Measurements from ENCODE around the gene PATL1.
A peak's percentile ranks its signal among the peaks of the same experiment; 100 is the strongest.
"Not testable (repeated sequence)": the region's sequence is repeated elsewhere in the genome, so short reads cannot be mapped to it uniquely, and the experiment has no call there.

PATL1 gene

GRCh38 chr11:59691156-59691555, 22.3 kb upstream of the PATL1 start:
- no peaks in the 10 kb centered on the region for H3K27me3 ChIP-seq (ENCODE audit: control insufficient read depth, insufficient read depth, low read length)
- peaks cover 4% of the 10 kb centered on the region for H3K4me1 ChIP-seq (ENCODE audit: control insufficient read depth, insufficient read depth, low read length)
- H3K9me3 ChIP-seq (ENCODE audit: control insufficient read depth, low read length): no peaks in the 10 kb centered on the region
- H3K4me3 ChIP-seq (ENCODE audit: low read length): no peak overlapping the region
- H3K36me3 ChIP-seq (ENCODE audit: control insufficient read depth, insufficient read depth, low read length): no peaks in the 10 kb centered on the region
- no peak overlapping the region for H3K9ac ChIP-seq (ENCODE audit: low read length)

DNA sequence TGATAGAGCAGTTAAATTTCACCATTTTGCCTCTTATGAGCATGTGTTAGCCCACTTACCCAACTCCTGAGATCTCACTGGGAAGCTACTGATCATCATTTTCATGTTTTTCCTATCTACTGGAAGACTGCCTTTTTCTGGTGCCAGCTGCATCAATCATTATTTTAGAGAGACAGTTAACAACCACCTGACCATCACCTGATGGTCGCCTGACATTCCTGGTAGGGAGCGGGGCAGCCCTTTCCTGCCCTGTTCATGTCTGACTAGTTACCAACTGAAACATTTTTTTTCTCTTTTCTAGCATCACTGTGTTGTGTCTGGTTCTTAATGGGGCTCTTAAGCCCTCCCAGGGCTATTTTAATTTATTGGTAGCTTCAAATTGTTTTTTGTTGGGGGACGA, 20.2 kb upstream of the PATL1 start:
- no peaks in the 10 kb centered on the region for H3K27me3 ChIP-seq (ENCODE audit: control insufficient read depth, insufficient read depth, low read length)
- no peaks in the 10 kb centered on the region for H3K9me3 ChIP-seq (ENCODE audit: control insufficient read depth, low read length)
- no peaks in the 10 kb centered on the region for H3K36me3 ChIP-seq (ENCODE audit: control insufficient read depth, insufficient read depth, low read length)
- no peak overlapping the region for H3K9ac ChIP-seq (ENCODE audit: low read length)
- peaks cover 4% of the 10 kb centered on the region for H3K4me1 ChIP-seq (ENCODE audit: control insufficient read depth, insufficient read depth, low read length)
- H3K4me3 ChIP-seq (ENCODE audit: low read length): no peak overlapping the region

DNA sequence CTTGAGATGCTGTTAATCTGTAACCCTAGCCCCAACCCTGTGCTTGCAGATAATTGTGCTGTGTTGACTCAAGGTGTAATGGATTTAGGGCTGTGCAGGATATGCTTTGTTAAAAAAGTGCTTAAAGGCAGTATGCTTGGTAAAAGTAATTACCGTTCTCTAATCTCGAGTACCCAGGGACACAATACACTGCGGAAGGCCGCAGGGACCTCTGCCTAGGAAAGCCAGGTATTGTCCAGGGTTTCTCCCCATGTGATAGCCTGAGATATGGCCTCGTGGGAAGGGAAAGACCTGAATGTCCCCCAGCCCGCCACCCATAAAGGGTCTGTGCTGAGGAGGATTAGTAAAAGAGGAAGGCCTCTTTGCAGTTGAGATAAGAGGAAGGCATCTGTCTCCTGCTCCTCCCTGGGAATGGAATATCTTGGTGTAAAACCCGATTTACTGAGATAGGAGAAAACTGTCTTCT, 12.5 kb upstream of the PATL1 start:
- not testable (repeated sequence) for H3K9ac ChIP-seq (ENCODE audit: low read length); H3K27me3 ChIP-seq (ENCODE audit: control insufficient read depth, insufficient read depth, low read length); H3K36me3 ChIP-seq (ENCODE audit: control insufficient read depth, insufficient read depth, low read length); H3K4me1 ChIP-seq (ENCODE audit: control insufficient read depth, insufficient read depth, low read length); H3K9me3 ChIP-seq (ENCODE audit: control insufficient read depth, low read length); H3K4me3 ChIP-seq (ENCODE audit: low read length)

- H3K9ac ChIP-seq (ENCODE audit: low read length): no peak overlapping the region
- peaks cover 6% of the 10 kb centered on the region for H3K4me1 ChIP-seq (ENCODE audit: control insufficient read depth, insufficient read depth, low read length)
- H3K4me3 ChIP-seq (ENCODE audit: low read length): no peak overlapping the region
- no peaks in the 10 kb centered on the region for H3K9me3 ChIP-seq (ENCODE audit: control insufficient read depth, low read length)
- H3K27me3 ChIP-seq (ENCODE audit: control insufficient read depth, insufficient read depth, low read length): no peaks in the 10 kb centered on the region
- no peaks in the 10 kb centered on the region for H3K36me3 ChIP-seq (ENCODE audit: control insufficient read depth, insufficient read depth, low read length)
Observed at GRCh38 chr11:59680287-59681154, 11.7 kb upstream of the PATL1 start.

GRCh38 chr11:59679347-59679746, 10.5 kb upstream of the PATL1 start:
- H3K9ac ChIP-seq (ENCODE audit: low read length): no peak overlapping the region
- H3K9me3 ChIP-seq (ENCODE audit: control insufficient read depth, low read length): no peaks in the 10 kb centered on the region
- H3K4me1 ChIP-seq (ENCODE audit: control insufficient read depth, insufficient read depth, low read length): peaks cover 6% of the 10 kb centered on the region
- no peaks in the 10 kb centered on the region for H3K27me3 ChIP-seq (ENCODE audit: control insufficient read depth, insufficient read depth, low read length)
- no peaks in the 10 kb centered on the region for H3K36me3 ChIP-seq (ENCODE audit: control insufficient read depth, insufficient read depth, low read length)
- no peak overlapping the region for H3K4me3 ChIP-seq (ENCODE audit: low read length)

GRCh38 chr11:59678813-59679165, 10.0 kb upstream of the PATL1 start:
- no peaks in the 10 kb centered on the region for H3K27me3 ChIP-seq (ENCODE audit: control insufficient read depth, insufficient read depth, low read length)
- H3K36me3 ChIP-seq (ENCODE audit: control insufficient read depth, insufficient read depth, low read length): no peaks in the 10 kb centered on the region
- peaks cover 6% of the 10 kb centered on the region for H3K4me1 ChIP-seq (ENCODE audit: control insufficient read depth, insufficient read depth, low read length)

DNA sequence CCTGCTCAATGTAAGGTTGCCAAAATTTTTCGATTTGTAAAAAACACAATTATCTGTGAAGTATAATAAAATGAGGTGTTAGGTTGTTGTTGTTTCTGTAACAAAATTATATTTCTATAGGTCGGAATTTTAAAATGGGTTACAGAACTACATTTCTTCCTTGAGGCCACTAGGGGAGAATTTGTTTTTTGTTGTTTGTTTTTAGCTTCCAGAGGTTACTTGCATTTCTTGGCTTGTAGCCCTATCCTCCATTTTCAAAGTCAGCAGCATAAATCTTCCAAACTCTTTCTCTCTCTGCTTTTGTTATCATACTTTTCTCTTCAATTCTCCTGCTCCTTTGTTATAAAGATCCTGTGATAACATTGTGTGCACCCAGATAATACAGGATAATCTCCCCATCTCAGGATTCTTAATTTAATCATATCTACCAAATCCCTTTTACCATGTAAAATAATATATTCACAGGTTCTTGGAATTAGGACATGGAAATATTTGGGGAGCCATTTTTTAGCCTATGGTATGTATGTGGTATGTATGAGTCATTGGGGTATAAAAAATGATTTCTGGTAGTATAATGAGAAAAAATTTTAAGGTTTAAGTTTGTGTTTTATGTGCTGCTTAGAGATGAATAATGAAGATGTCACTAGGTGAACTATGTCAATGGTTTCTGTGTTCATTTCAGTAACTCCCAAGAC, 9.4 kb upstream of the PATL1 start:
- no peak overlapping the region for H3K9ac ChIP-seq (ENCODE audit: low read length)

More at GRCh38 chr11:59678813-59679165, 10.0 kb upstream of the PATL1 start:
- no peaks in the 10 kb centered on the region for H3K9me3 ChIP-seq (ENCODE audit: control insufficient read depth, low read length)
- no peak overlapping the region for H3K9ac ChIP-seq (ENCODE audit: low read length)
- H3K4me3 ChIP-seq (ENCODE audit: low read length): no peak overlapping the region

DNA sequence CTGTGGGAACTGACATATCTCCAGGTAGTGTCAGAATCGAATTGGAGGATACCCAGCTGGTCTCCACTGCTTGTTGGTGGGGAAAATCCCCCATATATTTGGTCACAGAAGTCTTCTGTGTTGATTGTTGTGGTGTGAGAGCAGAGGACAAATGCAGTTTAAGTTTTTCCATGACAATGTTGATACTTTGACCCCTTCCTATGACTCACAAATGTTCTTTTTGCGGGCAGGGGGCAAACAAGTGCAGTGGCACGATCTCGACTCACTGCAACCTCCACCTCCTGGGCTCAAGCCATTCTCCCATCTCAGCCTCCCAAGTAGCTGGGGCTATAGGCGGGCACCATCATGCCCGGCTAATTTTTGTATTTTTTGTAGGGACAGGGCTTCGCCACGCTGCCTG, 7.4 kb upstream of the PATL1 start:
- Histone ChIP-seq H3K9ac (ENCODE audit: low read length) (no peak overlapping the region), H3K27me3 (ENCODE audit: control insufficient read depth, insufficient read depth, low read length) (no peaks in the 10 kb centered on the region), H3K4me1 (ENCODE audit: control insufficient read depth, insufficient read depth, low read length) (peaks cover 6% of the 10 kb centered on the region), H3K36me3 (ENCODE audit: control insufficient read depth, insufficient read depth, low read length) (no peaks in the 10 kb centered on the region), H3K9me3 (ENCODE audit: control insufficient read depth, low read length) (no peaks in the 10 kb centered on the region), H3K4me3 (ENCODE audit: low read length) (no peak overlapping the region)

More for the DNA sequence above, 9.4 kb upstream of the PATL1 start:
- H3K4me1 ChIP-seq (ENCODE audit: control insufficient read depth, insufficient read depth, low read length): peaks cover 6% of the 10 kb centered on the region
- no peaks in the 10 kb centered on the region for H3K27me3 ChIP-seq (ENCODE audit: control insufficient read depth, insufficient read depth, low read length)
- H3K4me3 ChIP-seq (ENCODE audit: low read length): no peak overlapping the region
- H3K9me3 ChIP-seq (ENCODE audit: control insufficient read depth, low read length): no peaks in the 10 kb centered on the region
- H3K36me3 ChIP-seq (ENCODE audit: control insufficient read depth, insufficient read depth, low read length): no peaks in the 10 kb centered on the region

DNA sequence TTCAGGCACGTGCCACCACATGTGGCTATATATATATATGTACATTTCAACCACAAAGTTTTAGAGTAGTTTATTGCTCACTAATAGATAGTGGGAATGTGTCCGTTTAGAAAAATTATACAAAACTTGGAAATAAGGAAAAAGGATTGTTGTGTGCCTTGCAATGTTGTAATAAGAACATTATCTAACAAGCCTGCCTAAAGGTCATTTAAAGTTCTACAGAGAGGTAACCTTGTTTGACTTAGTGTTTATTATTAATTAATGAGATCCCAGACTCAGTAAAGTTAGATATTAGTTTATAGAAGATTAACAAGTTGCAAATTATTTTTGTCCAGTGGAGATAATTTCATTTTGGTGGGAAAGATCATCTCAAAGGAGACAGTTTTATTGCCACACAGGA, 5.5 kb upstream of the PATL1 start:
- Histone ChIP-seq H3K27me3 (ENCODE audit: control insufficient read depth, insufficient read depth, low read length) (no peaks in the 10 kb centered on the region), H3K36me3 (ENCODE audit: control insufficient read depth, insufficient read depth, low read length) (no peaks in the 10 kb centered on the region), H3K4me1 (ENCODE audit: control insufficient read depth, insufficient read depth, low read length) (peaks cover 8% of the 10 kb centered on the region), H3K9me3 (ENCODE audit: control insufficient read depth, low read length) (no peaks in the 10 kb centered on the region), H3K9ac (ENCODE audit: low read length) (no peak overlapping the region), H3K4me3 (ENCODE audit: low read length) (no peak overlapping the region)

- Histone ChIP-seq H3K27me3 (ENCODE audit: control insufficient read depth, insufficient read depth, low read length) (no peaks in the 10 kb centered on the region), H3K4me3 (ENCODE audit: low read length) (no peak overlapping the region), H3K9me3 (ENCODE audit: control insufficient read depth, low read length) (no peaks in the 10 kb centered on the region), H3K4me1 (ENCODE audit: control insufficient read depth, insufficient read depth, low read length) (peaks cover 8% of the 10 kb centered on the region), H3K36me3 (ENCODE audit: control insufficient read depth, insufficient read depth, low read length) (no peaks in the 10 kb centered on the region), H3K9ac (ENCODE audit: low read length) (no peak overlapping the region)
Observed at GRCh38 chr11:59673291-59673690, 4.5 kb upstream of the PATL1 start.

DNA sequence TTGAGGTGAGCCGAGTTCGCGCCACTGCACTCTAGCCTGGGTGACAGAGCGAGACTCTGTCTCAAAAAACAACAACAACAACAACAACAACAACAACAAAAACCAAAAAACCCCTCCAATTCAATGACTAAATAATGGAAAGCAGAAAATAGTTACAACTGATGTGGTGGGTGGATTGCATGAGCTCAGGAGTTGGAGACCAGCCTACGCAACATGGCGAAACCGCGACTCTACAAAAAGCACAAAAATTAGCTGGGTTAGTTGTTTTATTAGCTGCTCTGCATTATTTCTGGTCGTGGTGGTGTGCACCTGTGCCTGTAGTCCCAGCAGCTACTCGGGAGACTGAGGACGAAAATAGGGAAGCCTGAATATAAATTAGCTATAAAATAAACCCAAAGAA, 2.6 kb upstream of the PATL1 start:
- Histone ChIP-seq H3K4me3 (ENCODE audit: low read length) (no peak overlapping the region), H3K9ac (ENCODE audit: low read length) (no peak overlapping the region), H3K4me1 (ENCODE audit: control insufficient read depth, insufficient read depth, low read length) (peaks cover 18% of the 10 kb centered on the region), H3K27me3 (ENCODE audit: control insufficient read depth, insufficient read depth, low read length) (no peaks in the 10 kb centered on the region), H3K9me3 (ENCODE audit: control insufficient read depth, low read length) (no peaks in the 10 kb centered on the region), H3K36me3 (ENCODE audit: control insufficient read depth, insufficient read depth, low read length) (no peaks in the 10 kb centered on the region)

DNA sequence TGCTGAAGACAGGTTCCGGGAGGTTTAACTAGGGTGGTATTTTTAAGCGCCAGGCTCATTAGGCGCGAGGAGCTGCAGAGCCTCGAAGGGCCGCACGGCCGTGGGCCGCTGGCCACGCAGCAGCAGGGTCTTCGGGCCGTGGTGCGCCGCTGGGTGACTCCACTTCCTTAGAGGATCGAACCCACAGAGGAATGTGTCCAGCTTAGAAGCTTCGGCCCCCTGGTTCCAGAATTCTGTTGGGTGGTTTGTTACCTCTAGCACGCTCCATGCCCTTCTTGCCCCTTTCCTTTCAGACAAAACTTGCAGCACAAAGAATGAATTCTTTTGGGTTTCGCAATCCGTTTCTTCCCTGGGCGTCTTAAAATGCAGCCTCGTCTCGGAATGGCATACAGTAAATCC, 773 bp upstream of the PATL1 start:
- no peaks in the 10 kb centered on the region for H3K27me3 ChIP-seq (ENCODE audit: control insufficient read depth, insufficient read depth, low read length)
- peak overlapping the region; percentile 91 for H3K4me3 ChIP-seq (ENCODE audit: low read length)
- H3K9ac ChIP-seq (ENCODE audit: low read length): peak overlapping the region; percentile 90
- H3K9me3 ChIP-seq (ENCODE audit: control insufficient read depth, low read length): no peaks in the 10 kb centered on the region
- H3K4me1 ChIP-seq (ENCODE audit: control insufficient read depth, insufficient read depth, low read length): peaks cover 18% of the 10 kb centered on the region
- H3K36me3 ChIP-seq (ENCODE audit: control insufficient read depth, insufficient read depth, low read length): peaks cover 4% of the 10 kb centered on the region

Measured in mucosa of stomach (tissue), 1 donor.